ENCODE data around the gene TIMP2. TPM values are rescaled to one million over a fixed set of nuclear protein-coding genes. Genes with fewer than 3 reads are reported as not detected.

Gene TIMP2
- total and polyA plus RNA-seq, 2 of the 13 experiments (the other 11 are each of a cell fraction or from before 2014, with no cell fraction given), result 3.8 to 8.5 TPM

GRCh38 chr17:78838574-78839005 is 86.6 kb downstream of the TIMP2 start (continued):
- TF ChIP-seq BORCS8-MEF2B (CRISPR knock-in tag; IDR thresholded peaks at IDR 0.05) (no peak), IRF9 (CRISPR knock-in tag; IDR thresholded peaks at IDR 0.05; ENCODE audit: borderline replicate concordance) (no peak), ZNF44 (CRISPR knock-in tag; IDR thresholded peaks at IDR 0.05) (no peak), PCBP2 (optimal IDR thresholded peaks at IDR 0.05; ENCODE audit: low read depth, low read length, poor library complexity, severe bottlenecking) (no peak), ZNF296 (CRISPR knock-in tag; conservative IDR thresholded peaks at IDR 0.05) (no peak), CTCF (CRISPR knock-in tag; IDR thresholded peaks at IDR 0.05) (no peak), ZNF143 (CRISPR knock-in tag; IDR thresholded peaks at IDR 0.05) (0 out of 2 replicates have a peak, but pooled peaks have one; percentile 17), SNAI1 (CRISPR knock-in tag; IDR thresholded peaks at IDR 0.05; ENCODE audit: borderline replicate concordance) (no peak), SRSF9 (IDR thresholded peaks at IDR 0.05; ENCODE audit: borderline replicate concordance, insufficient read depth, low read depth, low read length, poor library complexity, severe bottlenecking) (no peak), CHCHD3 (CRISPR knock-in tag; IDR thresholded peaks at IDR 0.05) (no peak), HES4 (CRISPR knock-in tag; IDR thresholded peaks at IDR 0.05; ENCODE audit: borderline replicate concordance) (0 out of 2 replicates have a peak, but pooled peaks have one; percentile 23), ZBTB21 (CRISPR knock-in tag; IDR thresholded peaks at IDR 0.05) (no peak), ZNF629 (CRISPR knock-in tag; conservative IDR thresholded peaks at IDR 0.05) (0 out of 2 replicates have a peak, but pooled peaks have one; percentile 6), RELA (CRISPR knock-in tag; IDR thresholded peaks at IDR 0.05) (no peak)
- TF ChIP-seq, protein P1, sequence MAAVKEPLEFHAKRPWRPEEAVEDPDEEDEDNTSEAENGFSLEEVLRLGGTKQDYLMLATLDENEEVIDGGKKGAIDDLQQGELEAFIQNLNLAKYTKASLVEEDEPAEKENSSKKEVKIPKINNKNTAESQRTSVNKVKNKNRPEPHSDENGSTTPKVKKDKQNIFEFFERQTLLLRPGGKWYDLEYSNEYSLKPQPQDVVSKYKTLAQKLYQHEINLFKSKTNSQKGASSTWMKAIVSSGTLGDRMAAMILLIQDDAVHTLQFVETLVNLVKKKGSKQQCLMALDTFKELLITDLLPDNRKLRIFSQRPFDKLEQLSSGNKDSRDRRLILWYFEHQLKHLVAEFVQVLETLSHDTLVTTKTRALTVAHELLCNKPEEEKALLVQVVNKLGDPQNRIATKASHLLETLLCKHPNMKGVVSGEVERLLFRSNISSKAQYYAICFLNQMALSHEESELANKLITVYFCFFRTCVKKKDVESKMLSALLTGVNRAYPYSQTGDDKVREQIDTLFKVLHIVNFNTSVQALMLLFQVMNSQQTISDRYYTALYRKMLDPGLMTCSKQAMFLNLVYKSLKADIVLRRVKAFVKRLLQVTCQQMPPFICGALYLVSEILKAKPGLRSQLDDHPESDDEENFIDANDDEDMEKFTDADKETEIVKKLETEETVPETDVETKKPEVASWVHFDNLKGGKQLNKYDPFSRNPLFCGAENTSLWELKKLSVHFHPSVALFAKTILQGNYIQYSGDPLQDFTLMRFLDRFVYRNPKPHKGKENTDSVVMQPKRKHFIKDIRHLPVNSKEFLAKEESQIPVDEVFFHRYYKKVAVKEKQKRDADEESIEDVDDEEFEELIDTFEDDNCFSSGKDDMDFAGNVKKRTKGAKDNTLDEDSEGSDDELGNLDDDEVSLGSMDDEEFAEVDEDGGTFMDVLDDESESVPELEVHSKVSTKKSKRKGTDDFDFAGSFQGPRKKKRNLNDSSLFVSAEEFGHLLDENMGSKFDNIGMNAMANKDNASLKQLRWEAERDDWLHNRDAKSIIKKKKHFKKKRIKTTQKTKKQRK (IDR thresholded peaks at IDR 0.05; ENCODE audit: low read length), result no peak
- TF ChIP-seq, protein P2, sequence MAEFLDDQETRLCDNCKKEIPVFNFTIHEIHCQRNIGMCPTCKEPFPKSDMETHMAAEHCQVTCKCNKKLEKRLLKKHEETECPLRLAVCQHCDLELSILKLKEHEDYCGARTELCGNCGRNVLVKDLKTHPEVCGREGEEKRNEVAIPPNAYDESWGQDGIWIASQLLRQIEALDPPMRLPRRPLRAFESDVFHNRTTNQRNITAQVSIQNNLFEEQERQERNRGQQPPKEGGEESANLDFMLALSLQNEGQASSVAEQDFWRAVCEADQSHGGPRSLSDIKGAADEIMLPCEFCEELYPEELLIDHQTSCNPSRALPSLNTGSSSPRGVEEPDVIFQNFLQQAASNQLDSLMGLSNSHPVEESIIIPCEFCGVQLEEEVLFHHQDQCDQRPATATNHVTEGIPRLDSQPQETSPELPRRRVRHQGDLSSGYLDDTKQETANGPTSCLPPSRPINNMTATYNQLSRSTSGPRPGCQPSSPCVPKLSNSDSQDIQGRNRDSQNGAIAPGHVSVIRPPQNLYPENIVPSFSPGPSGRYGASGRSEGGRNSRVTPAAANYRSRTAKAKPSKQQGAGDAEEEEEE (CRISPR knock-in tag; IDR thresholded peaks at IDR 0.05; ENCODE audit: borderline replicate concordance), result no peak
